ENCODE data around the gene KIRREL3.

GRCh38 chr11:126832387-126832786 lies 168.2 kb downstream of the KIRREL3 start:
- no peak for TF ChIP-seq CTCF (IDR thresholded peaks at IDR 0.05; ENCODE audit: insufficient read depth, low read length)
- no peak for TF ChIP-seq POLR2AphosphoS5 (IDR thresholded peaks at IDR 0.05; ENCODE audit: low read depth)

All from HL-60 (cell line).